Measurements from ENCODE around the gene CHD3.

The CHD3 gene

DNA sequence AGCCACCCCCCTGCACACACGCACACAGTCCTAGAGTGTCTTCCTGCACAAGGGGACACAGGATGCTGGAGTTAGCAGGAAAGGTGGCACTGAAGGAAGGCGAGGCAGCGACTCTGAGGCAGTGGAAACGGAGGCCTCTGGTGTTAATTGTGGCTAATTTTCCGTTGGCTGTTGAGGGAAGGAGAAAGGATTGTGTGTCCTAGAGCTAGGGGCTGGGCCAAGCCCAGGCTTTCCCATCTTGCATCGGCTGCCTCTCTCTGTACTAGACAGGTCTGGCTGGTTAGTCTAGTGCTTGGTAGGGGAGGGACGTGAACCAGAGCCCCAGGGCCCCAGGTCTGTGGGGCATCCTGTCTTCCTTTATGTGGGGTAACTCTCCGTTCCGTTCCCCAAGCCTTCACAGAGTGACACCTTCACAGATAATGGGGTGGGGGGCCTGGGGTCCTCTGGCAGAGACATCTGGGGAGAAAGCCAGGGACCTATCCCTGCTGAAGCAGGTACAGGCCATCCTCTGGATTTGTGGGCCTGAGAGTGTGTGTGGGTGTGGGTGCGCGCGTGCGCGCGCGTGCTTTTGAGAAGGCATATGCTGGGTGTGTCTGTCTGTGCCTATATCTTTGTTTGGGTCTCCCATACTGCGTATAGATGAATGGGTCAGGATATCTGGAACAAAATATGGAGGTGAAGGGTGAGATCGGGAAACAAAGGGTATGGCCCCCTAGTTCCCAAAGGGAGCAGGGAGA is at the start of gene CHD3:
TSS of gene CHD3 (plus strand) at position 606 of the 737 bp plus-strand sequence. CDS start 212 bp downstream, outside the sequence.
- no peak within 1 kb of the TSS for H3K27ac Mint-ChIP-seq
- no peaks in the 10 kb centered on the region for H3K9me3 Mint-ChIP-seq
- no peaks in the 10 kb centered on the region for H3K27me3 Mint-ChIP-seq
- H3K4me3 Mint-ChIP-seq: peak within 1 kb of the TSS; percentile 15
- H3K36me3 Mint-ChIP-seq: peaks cover 11% of the 10 kb centered on the region
- H3K4me1 Mint-ChIP-seq: peaks cover 11% of the 10 kb centered on the region

DNA sequence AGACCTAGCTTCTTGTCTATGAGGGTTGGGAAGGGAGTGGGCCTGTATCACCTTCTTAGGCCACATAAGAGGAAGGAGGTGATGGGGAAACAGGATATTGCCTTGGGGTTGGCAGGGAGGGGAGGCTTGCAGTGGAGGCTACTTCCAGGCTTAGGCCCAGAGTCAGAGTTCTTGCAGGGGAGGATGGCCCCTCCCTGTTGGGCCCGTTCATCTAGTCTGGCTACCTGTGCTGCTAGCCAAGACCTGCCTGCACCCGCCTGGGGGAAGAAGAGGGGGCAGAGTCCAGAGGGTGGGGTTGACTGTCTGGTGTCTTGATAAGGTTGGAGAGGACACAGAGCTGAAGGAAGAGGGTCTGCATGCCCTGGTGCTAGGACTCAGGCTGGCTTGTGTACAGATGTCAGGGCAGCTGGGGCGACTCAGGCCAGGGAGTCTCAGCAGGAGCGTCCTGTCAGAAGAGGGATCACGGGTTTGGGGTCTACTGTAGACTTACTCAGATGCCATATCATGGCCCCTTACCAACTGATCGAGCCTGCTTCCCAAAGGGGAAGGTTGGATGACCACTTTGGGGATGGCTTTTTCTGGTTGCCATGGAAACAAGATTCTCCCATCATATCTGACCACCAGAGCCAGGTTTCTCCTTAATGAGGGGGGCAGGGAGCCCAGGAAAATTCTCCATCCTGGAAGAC is 49.3 kb upstream of the CHD3 start:
- H3K4me3 Mint-ChIP-seq: peak overlapping the region; percentile 98
- H3K36me3 Mint-ChIP-seq: peaks cover 7% of the 10 kb centered on the region
- H3K4me1 Mint-ChIP-seq: peaks cover 48% of the 10 kb centered on the region
- H3K27me3 Mint-ChIP-seq: no peaks in the 10 kb centered on the region
- no peaks in the 10 kb centered on the region for H3K9me3 Mint-ChIP-seq
- peak overlapping the region; percentile 90 for H3K27ac Mint-ChIP-seq

DNA sequence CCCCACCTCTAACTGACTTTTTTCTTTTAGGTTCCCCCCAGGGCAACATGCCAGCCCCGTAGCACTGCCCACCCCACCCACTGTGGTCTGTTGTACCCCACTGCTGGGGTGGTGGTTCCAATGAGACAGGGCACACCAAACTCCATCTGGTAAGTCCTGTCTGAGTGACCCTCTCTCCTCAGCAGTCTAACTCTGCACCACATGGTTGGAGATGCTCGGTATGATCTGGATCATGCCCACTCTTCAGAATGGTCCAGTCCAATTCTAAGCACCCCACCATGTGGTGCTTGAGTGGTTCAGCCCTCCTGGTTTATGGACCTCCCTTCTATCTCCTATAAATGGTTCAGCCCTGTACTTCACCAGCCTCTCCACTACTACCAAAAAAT is 48.7 kb upstream of the CHD3 start:
- Mint-ChIP-seq H3K36me3 (peaks cover 7% of the 10 kb centered on the region), H3K27me3 (no peaks in the 10 kb centered on the region), H3K9me3 (no peaks in the 10 kb centered on the region), H3K4me3 (peak overlapping the region; percentile 98), H3K4me1 (peaks cover 48% of the 10 kb centered on the region), H3K27ac (peak overlapping the region; percentile 90)

DNA sequence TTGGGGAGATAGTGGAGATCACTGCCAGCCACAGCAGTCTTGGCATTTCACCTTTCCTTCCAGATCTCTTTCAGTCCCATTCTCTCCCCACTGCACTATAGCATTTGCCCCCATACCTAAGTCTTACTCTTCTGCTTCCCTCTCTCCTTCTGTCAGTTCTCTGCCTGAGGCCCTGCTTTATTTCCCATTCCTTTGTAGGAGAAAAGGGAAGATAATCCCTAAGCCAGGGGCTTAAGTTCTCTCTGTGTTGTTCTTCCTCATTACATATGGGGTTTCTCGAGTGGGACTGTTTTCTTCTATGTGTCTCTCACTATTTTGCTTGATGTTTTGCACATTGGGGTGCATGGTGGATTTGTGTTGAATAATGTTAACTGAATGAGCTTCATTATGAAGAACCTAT is 48.1 kb upstream of the CHD3 start:
- Mint-ChIP-seq H3K4me3 (peak overlapping the region; percentile 98), H3K4me1 (peaks cover 48% of the 10 kb centered on the region), H3K36me3 (peaks cover 7% of the 10 kb centered on the region), H3K9me3 (no peaks in the 10 kb centered on the region), H3K27ac (peak overlapping the region; percentile 90), H3K27me3 (no peaks in the 10 kb centered on the region)

DNA sequence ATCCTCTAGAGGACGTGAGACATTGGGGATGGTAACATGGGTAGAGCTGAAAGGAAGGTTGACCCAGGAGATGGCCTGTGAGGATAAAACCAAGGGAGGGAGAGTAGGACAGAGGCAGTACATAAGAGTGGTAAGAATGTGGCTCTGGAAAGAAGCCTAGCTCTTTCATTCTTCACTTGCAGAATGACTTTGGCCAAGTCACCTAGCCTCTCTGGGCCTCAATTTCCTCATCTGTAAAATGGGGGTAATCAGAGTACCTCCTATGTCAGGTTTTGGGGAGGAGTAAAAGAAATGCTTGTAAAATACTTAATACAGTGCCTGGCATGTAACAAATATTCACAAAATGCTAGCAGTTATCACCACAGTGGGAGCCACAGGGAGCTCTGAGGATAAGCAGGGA is 47.7 kb upstream of the CHD3 start:
- peaks cover 10% of the 10 kb centered on the region for H3K36me3 Mint-ChIP-seq

DNA sequence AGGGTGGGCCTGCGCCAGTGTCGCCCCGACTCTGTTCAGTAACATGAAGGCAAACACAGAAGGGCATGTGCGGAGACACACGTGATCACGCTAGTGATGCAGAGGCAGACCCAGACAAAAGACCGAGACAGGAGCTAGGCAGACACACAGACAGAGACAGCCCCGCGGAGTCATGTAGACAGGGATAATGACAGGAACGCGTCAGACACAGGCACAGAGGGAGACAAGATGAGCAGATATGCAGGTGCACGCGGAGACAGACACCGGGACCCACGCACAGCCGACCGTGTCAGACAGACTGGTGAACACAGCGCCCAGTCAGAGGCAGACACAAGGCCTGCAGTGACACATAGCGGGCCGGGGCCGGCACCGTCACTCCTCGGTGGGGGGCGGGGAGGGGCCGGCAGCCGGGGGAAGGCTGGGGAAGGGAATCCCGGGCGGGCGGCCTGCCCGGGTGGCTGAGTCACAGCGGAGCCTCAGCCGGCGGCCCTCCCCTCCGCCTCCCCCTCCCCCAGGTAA is 47.1 kb upstream of the CHD3 start:
- Mint-ChIP-seq H3K4me3 (peak overlapping the region; percentile 98), H3K27ac (peak overlapping the region; percentile 99), H3K4me1 (peaks cover 46% of the 10 kb centered on the region), H3K9me3 (no peaks in the 10 kb centered on the region), H3K36me3 (peaks cover 12% of the 10 kb centered on the region), H3K27me3 (no peaks in the 10 kb centered on the region)

More for the DNA sequence above, 47.7 kb upstream of the CHD3 start:
- Mint-ChIP-seq H3K27ac (peak overlapping the region; percentile 90), H3K4me3 (peak overlapping the region; percentile 98), H3K9me3 (no peaks in the 10 kb centered on the region), H3K4me1 (peaks cover 48% of the 10 kb centered on the region), H3K27me3 (no peaks in the 10 kb centered on the region)

DNA sequence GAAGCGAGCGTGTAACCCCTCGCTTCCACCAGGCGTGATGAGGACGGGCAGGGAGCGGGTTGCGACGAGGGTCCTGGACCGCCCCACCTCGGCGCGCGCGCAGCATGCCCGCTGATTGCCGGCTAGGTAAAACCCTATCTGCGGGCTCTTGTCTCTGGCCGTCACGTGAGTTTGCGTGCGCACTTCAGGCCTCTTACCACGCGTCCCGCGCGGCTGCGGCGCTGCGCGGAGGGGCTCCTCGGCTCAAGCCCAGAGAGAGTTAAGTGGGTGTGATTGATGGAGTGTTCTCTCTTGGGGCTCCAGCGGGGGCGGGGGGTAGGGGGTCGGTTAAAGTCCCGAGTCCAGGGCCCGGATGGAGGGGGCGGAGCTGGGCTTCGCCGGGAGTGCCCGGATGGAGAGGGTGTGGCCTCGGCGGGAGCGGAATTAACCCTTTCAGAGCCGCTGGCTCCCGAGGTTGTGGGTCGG is 46.6 kb upstream of the CHD3 start:
- H3K27me3 Mint-ChIP-seq: no peaks in the 10 kb centered on the region
- H3K27ac Mint-ChIP-seq: peak overlapping the region; percentile 99
- H3K36me3 Mint-ChIP-seq: peaks cover 15% of the 10 kb centered on the region
- H3K4me3 Mint-ChIP-seq: peak overlapping the region; percentile 98
- no peaks in the 10 kb centered on the region for H3K9me3 Mint-ChIP-seq
- H3K4me1 Mint-ChIP-seq: peaks cover 43% of the 10 kb centered on the region

DNA sequence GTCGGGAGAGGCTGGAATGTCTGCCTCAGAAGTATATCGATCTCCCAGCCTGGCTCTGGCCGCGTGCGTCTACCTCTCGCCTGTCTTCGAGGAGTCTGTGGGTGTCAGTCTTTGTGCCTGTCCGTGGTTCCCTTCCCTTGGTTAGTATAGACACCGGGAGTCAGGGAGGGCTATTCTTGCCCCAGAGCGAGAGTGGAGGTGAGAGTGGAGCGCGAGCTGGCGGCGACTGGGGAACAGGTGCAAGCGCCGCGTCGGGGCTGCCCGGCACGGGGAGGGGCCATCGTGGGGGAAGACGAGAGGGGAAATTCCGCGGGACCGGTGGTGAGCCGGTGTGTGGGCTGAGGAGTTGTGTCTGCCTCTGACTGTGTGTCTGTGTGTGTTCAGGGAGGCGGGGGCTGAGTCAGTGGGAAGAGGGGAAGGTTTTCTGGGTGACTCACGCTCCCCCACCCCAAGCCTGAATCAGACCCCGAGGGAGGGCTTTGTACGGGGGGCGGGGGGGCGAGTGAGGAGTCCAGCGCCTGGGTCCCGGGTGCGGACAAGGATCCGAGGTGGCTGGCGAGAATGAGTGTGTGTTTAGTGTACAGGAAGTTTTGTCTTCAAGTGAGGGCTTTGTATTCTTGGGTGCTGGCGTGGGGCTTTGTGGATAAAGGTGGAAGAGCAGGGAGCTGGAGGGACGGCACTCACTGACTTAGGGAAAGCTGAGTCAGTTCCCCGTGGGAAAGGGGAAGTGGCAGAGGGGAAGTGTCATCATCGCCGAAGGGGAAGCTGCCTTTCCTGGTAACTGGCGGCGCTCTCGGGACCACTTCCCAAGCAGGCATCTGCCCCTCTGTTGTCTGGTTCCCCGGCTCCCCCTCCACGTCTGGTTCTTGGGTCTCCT is 46.0 kb upstream of the CHD3 start:
- peaks cover 15% of the 10 kb centered on the region for H3K36me3 Mint-ChIP-seq
- no peaks in the 10 kb centered on the region for H3K9me3 Mint-ChIP-seq
- peak overlapping the region; percentile 99 for H3K27ac Mint-ChIP-seq
- H3K4me1 Mint-ChIP-seq: peaks cover 36% of the 10 kb centered on the region
- H3K27me3 Mint-ChIP-seq: no peaks in the 10 kb centered on the region
- H3K4me3 Mint-ChIP-seq: peak overlapping the region; percentile 98

DNA sequence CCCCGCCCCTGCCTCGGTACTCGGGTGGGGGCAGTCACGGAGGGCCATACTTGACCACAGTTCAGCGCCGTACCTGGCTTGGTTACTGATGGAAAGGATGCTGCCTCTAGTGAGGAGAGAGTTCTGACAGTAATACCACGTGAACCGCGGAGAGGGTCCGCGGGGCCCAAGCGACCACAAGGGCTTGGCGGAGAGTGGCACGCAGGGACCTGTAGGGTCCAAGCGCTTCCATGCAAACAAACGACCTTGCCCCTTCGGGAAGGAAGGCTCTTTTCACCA is 45.4 kb upstream of the CHD3 start:
- H3K27me3 Mint-ChIP-seq: no peaks in the 10 kb centered on the region
- peak overlapping the region; percentile 99 for H3K27ac Mint-ChIP-seq
- no peaks in the 10 kb centered on the region for H3K9me3 Mint-ChIP-seq
- peak overlapping the region; percentile 98 for H3K4me3 Mint-ChIP-seq
- H3K36me3 Mint-ChIP-seq: peaks cover 15% of the 10 kb centered on the region
- H3K4me1 Mint-ChIP-seq: peaks cover 33% of the 10 kb centered on the region

DNA sequence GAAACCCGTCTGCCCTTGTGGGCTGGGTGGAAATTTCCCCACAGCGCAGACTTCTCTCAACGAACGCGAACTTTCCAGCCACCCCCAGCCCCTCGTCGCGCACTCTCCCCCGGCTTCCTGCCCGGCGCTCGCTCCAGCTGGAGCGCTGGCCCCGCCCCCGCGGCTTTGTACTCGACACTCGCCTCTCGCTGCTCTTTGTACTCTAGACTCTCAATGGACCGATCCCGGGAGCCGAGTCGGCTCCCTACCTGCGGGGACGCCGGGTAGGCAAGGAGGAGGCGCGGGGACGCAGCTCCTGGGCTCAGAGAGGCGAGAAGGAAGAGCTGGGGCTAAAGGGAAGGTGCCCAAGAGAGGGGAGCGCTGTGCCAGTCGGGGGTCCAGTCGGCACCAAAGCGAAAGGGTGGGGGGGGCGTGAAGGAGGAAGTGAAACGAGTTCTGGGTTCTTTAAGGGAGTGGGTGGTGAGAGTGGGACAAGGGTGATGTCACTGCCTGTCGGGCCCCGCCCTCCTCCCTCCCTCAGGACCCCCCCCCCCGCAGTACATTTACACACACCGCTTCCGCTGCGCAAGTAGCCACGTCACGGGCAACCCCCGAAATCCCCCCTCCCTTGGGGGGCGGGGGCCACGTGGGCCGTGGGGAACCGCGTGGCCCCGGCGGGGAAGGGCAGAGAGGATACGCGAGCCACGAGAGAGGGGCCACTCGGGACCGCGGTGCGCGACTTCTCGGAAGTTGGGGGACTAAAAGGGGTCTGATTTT is 44.9 kb upstream of the CHD3 start:
- Mint-ChIP-seq H3K36me3 (peaks cover 15% of the 10 kb centered on the region), H3K9me3 (no peaks in the 10 kb centered on the region), H3K4me1 (peaks cover 29% of the 10 kb centered on the region), H3K27me3 (no peaks in the 10 kb centered on the region), H3K4me3 (peak overlapping the region; percentile 98), H3K27ac (peak overlapping the region; percentile 99)

DNA sequence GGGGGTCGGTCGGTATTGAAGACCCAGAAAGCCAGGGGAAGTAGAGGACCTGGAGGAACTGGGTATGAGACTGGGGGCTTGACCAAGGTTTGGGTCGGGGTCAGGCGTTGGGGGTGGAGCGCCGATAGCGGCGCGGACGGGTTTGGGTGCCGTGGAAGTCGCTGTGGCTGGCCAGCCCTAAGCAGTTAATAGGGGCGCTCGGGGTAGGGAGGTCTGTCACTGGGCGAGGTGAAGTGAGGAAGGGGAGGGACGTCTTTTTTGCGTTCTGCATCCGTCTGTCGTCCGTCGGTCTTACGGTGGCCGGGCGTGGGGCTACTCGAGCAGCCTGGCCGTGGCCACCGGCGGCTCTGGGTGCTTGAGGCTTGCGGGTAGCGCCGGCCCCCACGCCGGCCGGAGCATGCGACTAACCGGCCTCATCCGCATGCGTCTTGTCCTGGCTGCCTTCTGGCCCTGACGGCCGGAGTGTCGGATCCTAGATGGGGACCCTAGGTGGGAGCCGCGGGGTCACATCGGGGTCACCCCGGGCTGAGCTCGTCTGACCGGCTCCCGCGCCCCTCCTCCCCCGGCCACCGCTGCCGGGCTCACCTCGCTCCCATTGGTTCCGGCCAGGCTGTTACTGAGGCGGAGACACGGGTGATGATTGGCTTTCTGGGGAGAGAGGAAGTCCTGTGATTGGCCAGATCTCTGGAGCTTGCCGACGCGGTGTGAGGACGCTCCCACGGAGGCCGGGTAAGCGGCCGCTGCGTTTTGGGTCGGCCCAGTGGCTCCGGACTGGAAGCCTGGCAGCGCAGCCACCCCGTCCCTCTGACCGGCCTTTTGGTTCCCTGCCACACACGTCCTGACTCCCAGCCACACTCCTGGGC is 44.1 kb upstream of the CHD3 start:
- Mint-ChIP-seq H3K4me3 (peak overlapping the region; percentile 98), H3K9me3 (no peaks in the 10 kb centered on the region), H3K36me3 (peaks cover 15% of the 10 kb centered on the region), H3K27me3 (no peaks in the 10 kb centered on the region), H3K4me1 (peaks cover 21% of the 10 kb centered on the region), H3K27ac (peak overlapping the region; percentile 99)

DNA sequence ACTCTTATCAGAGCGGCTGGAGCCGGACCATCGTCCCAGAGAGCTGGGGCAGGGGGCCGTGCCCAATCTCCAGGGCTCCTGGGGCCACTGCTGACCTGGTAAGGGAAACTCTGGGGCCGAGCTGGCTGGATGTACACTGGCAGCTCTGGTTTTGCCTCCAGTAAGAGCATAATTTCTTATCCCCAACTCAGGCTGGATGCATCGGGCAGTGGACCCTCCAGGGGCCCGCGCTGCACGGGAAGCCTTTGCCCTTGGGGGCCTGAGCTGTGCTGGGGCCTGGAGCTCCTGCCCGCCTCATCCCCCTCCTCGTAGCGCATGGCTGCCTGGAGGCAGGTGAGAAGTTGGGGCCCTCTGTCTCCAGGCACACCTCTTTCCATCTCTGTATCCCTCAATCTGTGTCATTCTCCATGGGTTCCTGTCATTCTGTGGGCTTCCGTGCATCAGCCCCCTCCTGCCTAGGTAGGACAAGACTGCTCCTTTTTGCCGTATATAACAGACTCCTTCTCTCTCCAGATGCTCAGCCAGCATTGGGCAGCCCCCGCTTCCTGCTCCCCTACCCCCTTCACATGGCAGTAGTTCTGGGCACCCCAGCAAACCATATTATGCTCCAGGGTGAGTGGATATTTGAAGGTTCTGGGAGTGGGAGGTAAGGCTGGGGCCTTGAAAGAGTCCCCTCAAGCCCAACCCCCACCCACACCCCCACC is 43.1 kb upstream of the CHD3 start:
- Mint-ChIP-seq H3K4me3 (peak overlapping the region; percentile 98), H3K9me3 (no peaks in the 10 kb centered on the region), H3K4me1 (peaks cover 21% of the 10 kb centered on the region), H3K36me3 (peaks cover 18% of the 10 kb centered on the region), H3K27me3 (no peaks in the 10 kb centered on the region), H3K27ac (peak overlapping the region; percentile 99)

DNA sequence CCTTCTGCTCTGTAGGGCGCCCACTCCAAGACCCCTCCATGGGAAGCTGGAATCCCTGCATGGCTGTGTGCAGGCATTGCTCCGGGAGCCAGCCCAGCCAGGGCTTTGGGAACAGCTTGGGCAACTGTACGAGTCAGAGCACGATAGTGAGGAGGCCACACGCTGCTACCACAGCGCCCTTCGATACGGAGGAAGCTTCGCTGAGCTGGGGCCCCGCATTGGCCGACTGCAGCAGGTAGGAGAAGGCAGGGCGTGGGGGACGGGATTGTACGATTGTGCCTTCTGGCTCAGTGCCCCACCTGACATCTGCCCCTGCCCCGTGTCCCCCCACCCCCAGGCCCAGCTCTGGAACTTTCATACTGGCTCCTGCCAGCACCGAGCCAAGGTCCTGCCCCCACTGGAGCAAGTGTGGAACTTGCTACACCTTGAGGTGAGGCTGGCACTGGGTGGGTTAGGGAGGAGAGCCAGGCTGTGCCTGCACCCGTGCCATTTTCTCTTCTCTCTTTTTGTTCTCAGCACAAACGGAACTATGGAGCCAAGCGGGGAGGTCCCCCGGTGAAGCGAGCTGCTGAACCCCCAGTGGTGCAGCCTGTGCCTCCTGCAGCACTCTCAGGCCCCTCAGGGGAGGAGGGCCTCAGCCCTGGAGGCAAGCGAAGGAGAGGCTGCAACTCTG is 42.4 kb upstream of the CHD3 start:
- Mint-ChIP-seq H3K27ac (peak overlapping the region; percentile 82), H3K36me3 (peaks cover 18% of the 10 kb centered on the region), H3K27me3 (no peaks in the 10 kb centered on the region), H3K4me1 (peaks cover 21% of the 10 kb centered on the region), H3K9me3 (no peaks in the 10 kb centered on the region), H3K4me3 (peak overlapping the region; percentile 98)

Data from activated naive CD4-positive, alpha-beta T cell treated with anti-CD3 and anti-CD28 coated beads, Interleukin-2, amount 50 U/mL, for 24 hours (primary cell).